Keratinocyte (primary cell): ENCODE data around the gene SMIM3. TPM values are rescaled to one million over a fixed set of nuclear protein-coding genes. Genes with fewer than 3 reads are reported as not detected.

Experiments used
- DNase-seq: peaks from one replicate; pipeline ENCODE4 v3.0.0-alpha.2; 2011; ENCODE audit warnings: low read depth, missing footprints, low spot score
- FAIRE-seq: peaks from 2 replicates; lab custom pipeline; 2011; peaks lifted over from hg19 to GRCh38; lab: Jason Lieb, UNC
- H2AFZ ChIP-seq: 2 replicates; pipeline ENCODE4 v1.6.0; 2012; ENCODE audit warnings: low read length, control low read depth, inconsistent platforms; ENCODE audit not compliant: control insufficient read depth
- H3K27ac ChIP-seq: 2 replicates; pipeline ENCODE4 v1.5.1; 2011; ENCODE audit warnings: low read length; ENCODE audit not compliant: control insufficient read depth, insufficient read depth
- H3K27me3 ChIP-seq: 3 replicates; pipeline ENCODE4 v1.6.0; 2011; ENCODE audit warnings: low read length; ENCODE audit not compliant: control insufficient read depth, insufficient read depth; ENCODE audit errors: extremely low read depth
- H3K36me3 ChIP-seq, 2 experiments: 2 replicates in 1 of 2; 3 replicates in 1 of 2; pipeline ENCODE4 v1.5.1; 2011; ENCODE audit warnings: low read length in 2 of 2, mild to moderate bottlenecking in 1 of 2; ENCODE audit not compliant: control insufficient read depth in 2 of 2, insufficient read depth in 2 of 2; ENCODE audit errors: extremely low read depth in 1 of 2
- H3K4me1 ChIP-seq: 3 replicates; pipeline ENCODE4 v1.5.1; 2011; ENCODE audit warnings: low read length; ENCODE audit not compliant: control insufficient read depth, insufficient read depth; ENCODE audit errors: extremely low read depth
- H3K4me2 ChIP-seq: 3 replicates; pipeline ENCODE4 v1.6.0; 2011; ENCODE audit warnings: low read depth, low read length; ENCODE audit not compliant: control insufficient read depth, insufficient read depth; ENCODE audit errors: extremely low read depth
- H3K4me3 ChIP-seq, 3 experiments: fragments of 200-600 bp in 1 of 3; sonication (generic) in 1 of 3; 2 replicates in 2 of 3; 3 replicates in 1 of 3; pipeline ENCODE4 v1.5.1; 2011 to 2016; ENCODE audit warnings: low read length in 3 of 3, mild to moderate bottlenecking in 3 of 3, control low read depth in 2 of 3, inconsistent platforms in 1 of 3, low read depth in 1 of 3, mixed read lengths in 1 of 3, mixed run types in 1 of 3, moderate library complexity in 1 of 3; ENCODE audit not compliant: control insufficient read depth in 2 of 3, insufficient read depth in 2 of 3; ENCODE audit errors: extremely low read depth in 1 of 3
- H3K79me2 ChIP-seq: 2 replicates; pipeline ENCODE4 v1.6.0; 2012; ENCODE audit warnings: low read length; ENCODE audit not compliant: control insufficient read depth, insufficient read depth
- H3K9ac ChIP-seq: 3 replicates; pipeline ENCODE4 v1.6.0; 2011; ENCODE audit warnings: low read length; ENCODE audit not compliant: control insufficient read depth, insufficient read depth; ENCODE audit errors: extremely low read depth
- H3K9me1 ChIP-seq: 3 replicates; pipeline ENCODE4 v1.6.0; 2011; ENCODE audit warnings: low read length; ENCODE audit not compliant: control insufficient read depth, insufficient read depth; ENCODE audit errors: extremely low read depth
- H3K9me3 ChIP-seq: 2 replicates; pipeline ENCODE4 v1.5.1; 2012; ENCODE audit warnings: low read depth, low read length; ENCODE audit not compliant: control insufficient read depth
- H4K20me1 ChIP-seq: 3 replicates; pipeline ENCODE4 v1.6.0; 2011; ENCODE audit warnings: low read length; ENCODE audit not compliant: control insufficient read depth, insufficient read depth; ENCODE audit errors: extremely low read depth
- EZH2 ChIP-seq: IDR thresholded peaks from one replicate; pipeline ENCODE4 v1.6.1; 2012; ENCODE audit warnings: inconsistent platforms, mild to moderate bottlenecking, low read length, moderate library complexity
- dilution Hi-C: fragments of 300-500 bp; cut with MboI; formaldehyde crosslinking; loops from one replicate; pipeline ENCODE4 v1.7.0; 2020; ENCODE audit warnings: low sequenced_read_pairs; ENCODE audit not compliant: extremely low pct_ligation_motif_present
- polyA plus RNA-seq, 5 experiments: library from polyadenylated mRNA; depleted of rRNA in 3 of 5; stranded (reverse) in 3 of 5; stranded (forward) in 1 of 5; unstranded in 1 of 5; fragments of >200 nt; gene quantifications; 1 replicate in 1 of 5; 2 replicates in 3 of 5; 3 replicates in 1 of 5; pipeline versions ENCODE4 v1.2.1 to v1.2.3, GENCODE V29; 2011 to 2012; ENCODE audit warnings: missing spikeins in 2 of 5, low read depth in 1 of 5, low replicate concordance in 1 of 5
- TF ChIP-seq, protein P1 (sequence below), 3 experiments: IDR thresholded peaks in 1 of 3; conservative IDR thresholded peaks in 1 of 3; optimal IDR thresholded peaks in 1 of 3; 2 replicates in 2 of 3; 3 replicates in 1 of 3; pipeline versions ENCODE3 to v1.5.1; 2011; ENCODE audit warnings: low read length in 3 of 3, mild to moderate bottlenecking in 3 of 3, moderate library complexity in 2 of 3, control low read depth in 1 of 3, inconsistent platforms in 1 of 3; ENCODE audit not compliant: insufficient read depth in 2 of 3; ENCODE audit errors: extremely low read depth in 1 of 3

SMIM3 gene
- polyA plus RNA-seq, 1 donor (not counting 4 experiments of a cell fraction or from before 2014, with no cell fraction given) = 29.7 TPM

DNA sequence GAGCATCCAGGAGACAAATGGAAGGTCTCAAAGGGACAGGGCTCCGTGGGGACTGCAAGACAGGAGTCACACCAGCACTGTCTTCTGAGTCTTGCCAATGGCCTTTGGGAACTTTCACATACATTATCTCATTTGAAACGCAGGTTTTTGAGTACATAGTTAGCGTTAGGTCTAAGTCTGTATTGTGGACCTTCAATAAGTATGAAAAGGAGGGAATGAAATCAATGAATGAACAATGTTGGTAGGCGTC lies 19.3 kb upstream of the SMIM3 start:
- Histone ChIP-seq H3K4me3 (peak overlapping the region; percentile 65 to 87 (median 73)), H3K79me2 (peaks cover 34% of the 10 kb centered on the region), H3K9me3 (no peaks in the 10 kb centered on the region), H3K27me3 (no peaks in the 10 kb centered on the region), H4K20me1 (no peaks in the 10 kb centered on the region), H3K27ac (peak overlapping the region; percentile 93), H3K9ac (peak overlapping the region; percentile 89), H3K4me1 (peaks cover 25% of the 10 kb centered on the region), H2AFZ (peak overlapping the region; percentile 96), H3K36me3 (peaks cover 5 to 10% of the 10 kb centered on the region in 2 experiments), H3K9me1 (no peaks in the 10 kb centered on the region), H3K4me2 (peak overlapping the region; percentile 84)
- dilution Hi-C loops = no loop called here
- no peak for FAIRE-seq
- DNase-seq = no peak
- no peak for TF ChIP-seq EZH2
- TF ChIP-seq, protein P1, sequence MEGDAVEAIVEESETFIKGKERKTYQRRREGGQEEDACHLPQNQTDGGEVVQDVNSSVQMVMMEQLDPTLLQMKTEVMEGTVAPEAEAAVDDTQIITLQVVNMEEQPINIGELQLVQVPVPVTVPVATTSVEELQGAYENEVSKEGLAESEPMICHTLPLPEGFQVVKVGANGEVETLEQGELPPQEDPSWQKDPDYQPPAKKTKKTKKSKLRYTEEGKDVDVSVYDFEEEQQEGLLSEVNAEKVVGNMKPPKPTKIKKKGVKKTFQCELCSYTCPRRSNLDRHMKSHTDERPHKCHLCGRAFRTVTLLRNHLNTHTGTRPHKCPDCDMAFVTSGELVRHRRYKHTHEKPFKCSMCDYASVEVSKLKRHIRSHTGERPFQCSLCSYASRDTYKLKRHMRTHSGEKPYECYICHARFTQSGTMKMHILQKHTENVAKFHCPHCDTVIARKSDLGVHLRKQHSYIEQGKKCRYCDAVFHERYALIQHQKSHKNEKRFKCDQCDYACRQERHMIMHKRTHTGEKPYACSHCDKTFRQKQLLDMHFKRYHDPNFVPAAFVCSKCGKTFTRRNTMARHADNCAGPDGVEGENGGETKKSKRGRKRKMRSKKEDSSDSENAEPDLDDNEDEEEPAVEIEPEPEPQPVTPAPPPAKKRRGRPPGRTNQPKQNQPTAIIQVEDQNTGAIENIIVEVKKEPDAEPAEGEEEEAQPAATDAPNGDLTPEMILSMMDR (optimal IDR thresholded peaks at IDR 0.05 in 1 of 3, IDR thresholded peaks at IDR 0.05 in 1 of 3, conservative IDR thresholded peaks at IDR 0.05 in 1 of 3; ENCODE audit: extremely low read depth in 1 of 3, insufficient read depth in 2 of 3, low read length in 3 of 3) = no peak

DNA sequence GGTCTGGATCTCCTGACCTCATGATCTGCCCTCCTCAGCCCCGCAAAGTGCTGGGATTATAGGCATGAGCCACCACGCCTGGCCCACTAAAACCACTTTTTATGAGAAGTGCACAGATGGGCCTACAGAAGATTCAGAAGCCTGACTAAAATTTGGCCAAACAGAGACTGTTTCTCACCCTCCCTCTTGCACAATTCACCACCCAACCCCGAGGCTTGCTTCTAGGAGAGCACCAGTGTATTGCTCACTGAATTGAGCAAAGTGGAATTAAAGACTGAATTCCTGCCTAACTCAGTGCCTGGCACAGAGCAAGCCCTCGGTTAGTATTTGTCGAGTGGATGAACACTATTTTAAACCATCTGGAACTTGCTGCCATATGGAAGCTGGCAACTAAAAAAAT lies 16.3 kb upstream of the SMIM3 start:
- Histone ChIP-seq H2AFZ (no peak overlapping the region), H3K4me1 (peaks cover 23% of the 10 kb centered on the region), H3K9me1 (no peaks in the 10 kb centered on the region), H3K27ac (no peak overlapping the region), H3K27me3 (no peaks in the 10 kb centered on the region), H3K4me3 (no peak overlapping the region), H4K20me1 (no peaks in the 10 kb centered on the region), H3K9ac (no peak overlapping the region), H3K79me2 (peaks cover 10% of the 10 kb centered on the region), H3K36me3 (no peaks in the 10 kb centered on the region), H3K4me2 (no peak overlapping the region), H3K9me3 (no peaks in the 10 kb centered on the region)
- dilution Hi-C loops = no loop called here
- no peak for DNase-seq
- TF ChIP-seq, protein P1 (optimal IDR thresholded peaks at IDR 0.05 in 1 of 3, IDR thresholded peaks at IDR 0.05 in 1 of 3, conservative IDR thresholded peaks at IDR 0.05 in 1 of 3; ENCODE audit: extremely low read depth in 1 of 3, insufficient read depth in 2 of 3, low read length in 3 of 3) = no peak
- no peak for TF ChIP-seq EZH2
- FAIRE-seq = no peak
